RWPE1 (cell line): ENCODE measurements around the gene LRRFIP1.
"Not testable (repeated sequence)": the region's sequence is repeated elsewhere in the genome, so short reads cannot be mapped to it uniquely, and the experiment has no call there.

Source experiments
- CTCF ChIA-PET: fragments of 350-600 bp; sonication (Branson Sonifier 250); formaldehyde crosslinking; extraction: SDS; loops from one replicate; lab custom pipeline; 2021; lab: Yijun Ruan, JAX
- POLR2A ChIA-PET: fragments of 400-600 bp; formaldehyde crosslinking; extraction: SDS; loops from one replicate; lab custom pipeline; 2020; ENCODE audit warnings: antibody characterized with exemption; ENCODE audit not compliant: low non-redundant PET; lab: Yijun Ruan, JAX
- DNase-seq: peaks from one replicate; pipeline ENCODE4 v3.0.0; 2012; ENCODE audit warnings: low spot score
- H3K27ac ChIP-seq: fragments of 450-650 bp; 2 replicates; pipeline ENCODE4 v1.5.1; 2017
- TF ChIP-seq, protein P1 (sequence below): fragments of 450-650 bp; conservative IDR thresholded peaks from 2 replicates; pipeline ENCODE4 v1.5.1; 2017; ENCODE audit warnings: low read depth, mild to moderate bottlenecking

Gene LRRFIP1

DNA sequence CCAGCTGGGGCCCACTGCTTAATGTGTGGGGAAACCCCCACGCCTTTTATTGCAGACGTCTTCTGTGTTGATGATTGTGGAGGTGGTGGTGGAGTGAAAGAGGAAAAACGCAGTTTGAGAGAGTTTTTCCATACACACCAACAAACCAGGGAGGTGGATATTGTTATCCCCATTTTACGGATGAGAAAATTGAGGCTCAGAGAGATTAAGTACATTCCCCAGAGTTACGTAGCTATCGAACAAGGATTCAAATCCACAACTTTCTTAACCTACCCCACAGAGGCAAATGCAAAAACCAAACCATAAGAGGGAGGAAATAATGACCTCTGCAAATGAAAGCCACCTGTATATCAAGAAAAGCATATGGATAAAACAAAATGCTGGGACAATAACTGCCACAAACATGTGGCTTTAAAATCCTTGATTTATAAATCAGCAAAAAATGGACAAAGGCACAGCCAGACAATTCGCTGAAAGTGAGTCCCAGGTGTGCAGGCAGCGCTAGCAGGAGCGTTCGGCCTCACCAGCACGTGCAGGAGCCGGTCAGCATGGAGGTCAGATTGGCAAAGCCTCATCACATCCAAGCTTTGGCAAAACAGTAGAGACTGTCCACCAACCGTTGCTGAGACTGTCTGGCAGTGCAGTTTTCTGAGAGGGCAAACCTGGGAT lies 24.2 kb upstream of the LRRFIP1 start:
- CTCF ChIA-PET, result interaction anchor here (0.6 to 0.8 kb wide), 2 partner anchors 142 to 149 kb away, joined by 3 to 5 read pairs; no protein-coding TSS in a partner anchor
- peak overlapping the region; percentile 19; the same call in 1 of the 2 replicates for H3K27ac ChIP-seq

DNA sequence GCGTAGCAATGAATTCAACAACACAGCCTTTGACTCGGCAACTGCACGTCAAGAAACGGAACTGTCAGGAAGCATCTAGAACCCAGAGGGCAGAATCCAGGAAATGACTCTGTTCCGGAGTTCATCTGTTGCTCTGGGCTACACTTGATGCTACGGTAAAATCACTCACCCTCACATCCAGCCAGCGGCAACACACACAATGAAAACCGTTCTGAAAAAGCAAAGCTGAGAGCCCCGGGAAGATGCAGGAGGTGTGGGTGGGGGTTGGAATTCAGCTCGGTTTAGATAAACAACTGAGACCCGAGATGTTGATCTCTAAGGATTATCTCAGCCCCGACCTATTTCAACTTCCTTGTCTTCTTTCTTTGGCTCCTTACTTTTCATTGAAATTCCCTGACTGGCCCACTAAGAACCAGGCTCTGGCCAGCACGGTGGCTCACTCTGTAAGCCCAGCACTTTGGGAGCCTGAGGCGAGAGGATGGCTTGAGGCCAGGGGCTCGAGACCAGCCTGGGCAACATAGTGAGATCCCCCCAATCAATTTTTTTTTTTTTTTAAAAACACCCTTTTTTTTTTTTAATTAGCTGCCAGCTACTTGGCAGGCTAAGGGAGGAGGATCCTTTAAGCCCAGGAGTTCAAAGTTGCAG lies 23.5 kb upstream of the LRRFIP1 start:
- peak overlapping the region; percentile 19; the same call in 1 of the 2 replicates for H3K27ac ChIP-seq
- TF ChIP-seq, protein P1, sequence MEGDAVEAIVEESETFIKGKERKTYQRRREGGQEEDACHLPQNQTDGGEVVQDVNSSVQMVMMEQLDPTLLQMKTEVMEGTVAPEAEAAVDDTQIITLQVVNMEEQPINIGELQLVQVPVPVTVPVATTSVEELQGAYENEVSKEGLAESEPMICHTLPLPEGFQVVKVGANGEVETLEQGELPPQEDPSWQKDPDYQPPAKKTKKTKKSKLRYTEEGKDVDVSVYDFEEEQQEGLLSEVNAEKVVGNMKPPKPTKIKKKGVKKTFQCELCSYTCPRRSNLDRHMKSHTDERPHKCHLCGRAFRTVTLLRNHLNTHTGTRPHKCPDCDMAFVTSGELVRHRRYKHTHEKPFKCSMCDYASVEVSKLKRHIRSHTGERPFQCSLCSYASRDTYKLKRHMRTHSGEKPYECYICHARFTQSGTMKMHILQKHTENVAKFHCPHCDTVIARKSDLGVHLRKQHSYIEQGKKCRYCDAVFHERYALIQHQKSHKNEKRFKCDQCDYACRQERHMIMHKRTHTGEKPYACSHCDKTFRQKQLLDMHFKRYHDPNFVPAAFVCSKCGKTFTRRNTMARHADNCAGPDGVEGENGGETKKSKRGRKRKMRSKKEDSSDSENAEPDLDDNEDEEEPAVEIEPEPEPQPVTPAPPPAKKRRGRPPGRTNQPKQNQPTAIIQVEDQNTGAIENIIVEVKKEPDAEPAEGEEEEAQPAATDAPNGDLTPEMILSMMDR, result no peak
- ChIA-PET CTCF (interaction anchor here (0.6 to 0.8 kb wide), 2 partner anchors 438 to 576 kb away, joined by 3 to 4 read pairs; no protein-coding TSS in a partner anchor), POLR2A (interaction anchor here (0.6 kb wide), 1 partner anchor 111 kb away, joined by 3 read pairs; no protein-coding TSS in a partner anchor)
- DNase-seq, result peak; percentile 44

More for the DNA sequence above, 24.2 kb upstream of the LRRFIP1 start:
- POLR2A ChIA-PET, result no interaction called here
- no peak for DNase-seq
- TF ChIP-seq, protein P1, result no peak

DNA sequence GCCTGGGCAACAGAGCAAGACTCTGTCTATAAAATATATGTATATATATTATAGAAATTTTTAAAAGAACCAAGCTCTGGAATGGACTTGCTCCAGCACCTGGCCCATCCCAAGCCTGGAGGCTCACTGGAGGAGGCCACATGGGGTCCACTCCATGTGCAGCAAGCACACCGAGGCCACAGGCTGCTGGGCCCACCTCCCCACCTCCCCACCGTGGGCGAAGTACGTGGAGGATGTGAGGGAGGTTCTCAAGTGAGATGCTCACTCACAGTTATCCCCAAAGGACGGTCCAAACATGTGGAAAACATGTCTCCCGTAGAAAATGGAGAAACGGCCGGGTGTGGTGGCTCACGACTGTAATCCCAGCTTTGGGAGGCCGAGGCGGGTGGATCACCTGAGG lies 23.0 kb upstream of the LRRFIP1 start:
- TF ChIP-seq, protein P1, result no peak
- DNase-seq, result no peak
- ChIA-PET CTCF (interaction anchor here (0.6 to 0.8 kb wide), 2 partner anchors 438 to 576 kb away, joined by 3 to 4 read pairs; no protein-coding TSS in a partner anchor), POLR2A (interaction anchor here (0.6 kb wide), 1 partner anchor 111 kb away, joined by 3 read pairs; no protein-coding TSS in a partner anchor)
- no peak overlapping the region; the same call in 1 of the 2 replicates for H3K27ac ChIP-seq

DNA sequence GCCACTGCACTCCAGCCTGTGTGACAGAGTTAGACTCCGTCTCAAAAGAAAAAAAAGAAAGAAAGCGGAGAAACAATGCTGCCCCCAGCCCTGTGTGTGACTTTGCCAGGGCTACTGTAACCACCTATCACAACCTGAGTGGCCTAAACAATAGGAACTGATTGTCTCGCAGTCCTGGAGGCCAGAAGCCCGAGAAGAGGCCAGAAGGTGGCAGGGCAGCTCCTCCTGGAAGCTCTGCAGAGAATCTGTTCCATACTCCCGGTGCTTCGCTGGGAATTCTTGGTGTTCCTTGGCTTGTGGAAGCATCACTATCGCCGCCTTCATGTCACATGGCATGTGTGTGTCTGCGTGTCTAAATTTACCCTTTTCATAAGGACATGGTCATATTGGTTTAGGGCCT lies 22.4 kb upstream of the LRRFIP1 start:
- ChIA-PET CTCF (interaction anchor here (0.7 kb wide), 1 partner anchor 166 kb away, joined by 3 read pairs; no protein-coding TSS in a partner anchor), POLR2A (no interaction called here)
- DNase-seq, result no peak
- H3K27ac ChIP-seq, result no peak overlapping the region
- TF ChIP-seq, protein P1, result no peak

DNA sequence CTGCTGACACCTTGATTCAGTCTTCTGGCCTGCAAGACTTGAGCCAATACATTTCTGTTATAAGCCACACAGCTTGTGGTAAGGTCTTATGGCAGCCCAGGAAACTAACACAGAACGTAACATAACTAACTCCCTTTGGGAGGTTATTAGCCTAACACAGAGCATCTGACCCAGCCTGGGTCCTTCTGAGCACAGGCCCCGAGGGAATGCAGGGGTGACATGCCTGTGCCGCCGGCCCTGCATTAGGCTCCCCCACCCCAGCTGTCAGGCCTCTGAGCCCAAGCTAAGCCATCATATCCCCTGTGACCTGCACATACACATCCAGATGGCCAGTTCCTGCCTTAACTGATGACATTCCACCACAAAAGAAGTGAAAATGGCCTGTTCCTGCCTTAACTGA lies 20.9 kb upstream of the LRRFIP1 start:
- CTCF ChIA-PET, DNase-seq, POLR2A ChIA-PET, H3K27ac ChIP-seq: not testable (repeated sequence)

DNA sequence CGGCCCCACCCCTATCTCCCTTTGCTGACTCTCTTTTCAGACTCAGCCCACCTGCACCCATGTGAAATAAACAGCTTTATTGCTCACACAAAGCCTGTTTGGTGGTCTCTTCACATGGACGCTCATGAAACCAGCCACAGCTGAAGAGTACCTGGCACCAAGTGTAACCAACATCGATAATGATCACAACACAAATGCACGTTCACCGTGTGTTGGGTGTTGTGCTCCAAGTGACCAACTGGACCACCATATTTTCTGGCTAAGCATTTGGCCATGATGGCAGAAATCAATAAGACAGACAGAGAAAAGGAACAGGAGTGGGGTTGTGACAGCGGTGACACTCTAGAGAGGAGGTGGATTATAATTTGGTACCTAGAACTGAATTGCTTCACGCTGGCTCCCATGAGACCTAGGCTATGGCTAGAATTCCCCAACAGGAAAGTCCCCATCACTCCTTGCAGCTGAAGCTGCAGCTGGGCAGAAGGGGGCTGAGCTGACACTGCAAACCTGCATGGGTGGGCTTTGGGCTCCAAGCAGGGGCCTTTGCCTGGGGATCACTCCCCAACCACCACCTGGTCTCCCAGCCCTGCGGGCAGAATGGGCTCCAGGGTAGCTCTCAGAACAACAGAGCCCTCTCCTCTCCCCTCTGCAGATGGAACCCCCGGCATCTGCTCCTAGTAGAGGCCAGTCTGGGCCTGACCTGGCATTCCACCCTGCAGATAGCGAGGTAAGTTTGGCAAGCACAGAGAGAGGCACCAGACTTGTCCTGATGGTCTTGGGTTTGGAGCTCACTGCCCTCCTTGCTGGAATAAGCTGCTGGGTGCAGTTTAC lies 14.6 kb upstream of the LRRFIP1 start:
- ChIA-PET POLR2A (no interaction called here), CTCF (no interaction called here)
- no peak for DNase-seq
- no peak overlapping the region for H3K27ac ChIP-seq
- TF ChIP-seq, protein P1, result no peak
